CD4-positive, alpha-beta T cell (primary cell): ENCODE results near the gene MCTP1. TPM values are rescaled to one million over a fixed set of nuclear protein-coding genes. Genes with fewer than 3 reads are reported as not detected.

Source experiments
- ATAC-seq: fragments of 200-7000 bp; cut with Tn5 transposase; one replicate; pipeline ENCODE4 v1.10.0; 2022; ENCODE audit warnings: mild to moderate bottlenecking; ENCODE audit not compliant: poor library complexity
- CTCF ChIA-PET: fragments of 350-600 bp; sonication (Branson Sonifier 250); formaldehyde crosslinking; loops from one replicate; lab custom pipeline; 2021; ENCODE audit warnings: antibody characterized with exemption, inconsistent platforms; lab: Charles Lee
- POLR2A ChIA-PET: fragments of 350-600 bp; sonication (Branson Sonifier 250); formaldehyde crosslinking; loops from one replicate; lab custom pipeline; 2021; ENCODE audit warnings: antibody characterized with exemption, inconsistent platforms; lab: Charles Lee
- DNase-seq, 14 experiments: peaks; one replicate each; pipeline ENCODE4 v3.0.0-alpha.2; 2013 to 2020; ENCODE audit warnings: mixed read lengths in 2 of 14
- H3K27ac ChIP-seq, 2 donors: one replicate each; pipeline versions ENCODE4 v1.5.1 to v1.7.0; 2013; ENCODE audit warnings: low read length in 2 of 2, low read depth in 1 of 2, mild to moderate bottlenecking in 1 of 2
- H3K27me3 ChIP-seq, 2 experiments: 1 replicate in 1 of 2; 2 replicates in 1 of 2; pipeline versions ENCODE4 v1.6.1 to v1.7.0; 2013; ENCODE audit warnings: low read length in 2 of 2, control low read depth in 1 of 2, mild to moderate bottlenecking in 1 of 2, moderate library complexity in 1 of 2; ENCODE audit not compliant: insufficient read depth in 2 of 2, control insufficient read depth in 1 of 2
- H3K36me3 ChIP-seq: one replicate; pipeline ENCODE4 v1.6.1; 2013; ENCODE audit warnings: low read length, control low read depth; ENCODE audit not compliant: insufficient read depth
- H3K4me1 ChIP-seq: one replicate; pipeline ENCODE4 v1.6.1; 2013; ENCODE audit warnings: low read length, control low read depth; ENCODE audit not compliant: insufficient read depth
- H3K4me3 ChIP-seq: one replicate; pipeline ENCODE4 v1.5.1; 2013; ENCODE audit warnings: mild to moderate bottlenecking, low read length, moderate library complexity
- H3K9me3 ChIP-seq, 2 experiments: 1 replicate in 1 of 2; 2 replicates in 1 of 2; pipeline versions ENCODE4 v1.6.1 to v1.7.0; 2013; ENCODE audit warnings: low read length in 2 of 2, mild to moderate bottlenecking in 2 of 2, control low read depth in 1 of 2, moderate library complexity in 1 of 2; ENCODE audit not compliant: control insufficient read depth in 1 of 2, insufficient read depth in 1 of 2
- H3K27ac Mint-ChIP-seq: one replicate; pipeline ENCODE4 v1.8.0; 2020; ENCODE audit warnings: mixed read lengths
- H3K27me3 Mint-ChIP-seq: one replicate; pipeline ENCODE4 v1.8.0; 2021; ENCODE audit warnings: mixed read lengths
- H3K36me3 Mint-ChIP-seq: one replicate; pipeline ENCODE4 v1.8.0; 2021; ENCODE audit warnings: low read depth, mixed read lengths
- H3K4me1 Mint-ChIP-seq: one replicate; pipeline ENCODE4 v1.8.0; 2021; ENCODE audit warnings: low read depth, mixed read lengths
- H3K4me3 Mint-ChIP-seq: one replicate; pipeline ENCODE4 v1.8.0; 2020; ENCODE audit warnings: mild to moderate bottlenecking, mixed read lengths
- H3K9me3 Mint-ChIP-seq: one replicate; pipeline ENCODE4 v1.8.0; 2020; ENCODE audit warnings: mixed read lengths
- CTCF ChIP-seq: fragments of 200-600 bp; IDR thresholded peaks from one replicate; pipeline ENCODE4 v1.8.0; 2022; ENCODE audit warnings: antibody characterized with exemption, mild to moderate bottlenecking
- intact Hi-C, 2 experiments: fragments of 100-400 bp; cut with DNase I in 1 of 2; cut with micrococcal nuclease in 1 of 2; formaldehyde crosslinking; loops; one replicate each; pipeline versions ENCODE4 v1.15.1 to v1.9.0; 2023 to 2025; cut with DNase I, micrococcal nuclease
- total RNA-seq, 174 experiments: library from RNA in 2 of 174; stranded (reverse) in 2 of 174; gene quantifications; one replicate each; pipeline ENCODE4 v1.2.3 and lab custom pipeline; 2021 to 2026

Gene MCTP1
- total RNA-seq, 2 experiments from 2014 or later, result 2.1 to 2.7 TPM

GRCh38 chr5:94810281-94810680 lies 474.6 kb downstream of the MCTP1 start:
- no peaks in the 10 kb centered on the region for H3K4me1 ChIP-seq
- no peaks in the 10 kb centered on the region for H3K4me1 Mint-ChIP-seq
- ChIA-PET CTCF (interaction anchor here (0.6 to 1.4 kb wide), 2 partner anchors 10 to 456 kb away, joined by 3 to 5 read pairs; no protein-coding TSS in a partner anchor), POLR2A (no interaction called here)
- no peaks in the 10 kb centered on the region for H3K27me3 Mint-ChIP-seq
- H3K9me3 Mint-ChIP-seq, result no peaks in the 10 kb centered on the region
- H3K4me3 Mint-ChIP-seq, result no peak overlapping the region
- H3K27ac Mint-ChIP-seq, result no peak overlapping the region
- H3K36me3 ChIP-seq, result no peaks in the 10 kb centered on the region
- ATAC-seq (no peak), DNase-seq (no peak)
- TF ChIP-seq CTCF, result no peak
- no peaks in the 10 kb centered on the region for H3K9me3 ChIP-seq
- intact Hi-C loops, result no loop called here
- H3K27me3 ChIP-seq, result no peaks in the 10 kb centered on the region
- H3K36me3 Mint-ChIP-seq, result no peaks in the 10 kb centered on the region
- no peak overlapping the region for H3K27ac ChIP-seq
- H3K4me3 ChIP-seq, result no peak overlapping the region

- no peak for DNase-seq
- no peaks in the 10 kb centered on the region for H3K27me3 Mint-ChIP-seq
- no peaks in the 10 kb centered on the region for H3K36me3 Mint-ChIP-seq
- ATAC-seq, result no peak
- intact Hi-C loops, result no loop called here
- H3K27ac Mint-ChIP-seq, result no peak overlapping the region
- H3K9me3 ChIP-seq, result no peaks in the 10 kb centered on the region
- no peak overlapping the region for H3K27ac ChIP-seq
- H3K27me3 ChIP-seq, result no peaks in the 10 kb centered on the region
- no peak overlapping the region for H3K4me3 Mint-ChIP-seq
- CTCF ChIA-PET, result no interaction called here
- no peaks in the 10 kb centered on the region for H3K4me1 Mint-ChIP-seq
- POLR2A ChIA-PET, result no interaction called here
- H3K36me3 ChIP-seq, result no peaks in the 10 kb centered on the region
- no peaks in the 10 kb centered on the region for H3K9me3 Mint-ChIP-seq
- no peaks in the 10 kb centered on the region for H3K4me1 ChIP-seq
- TF ChIP-seq CTCF, result no peak
- H3K4me3 ChIP-seq, result no peak overlapping the region
Measured at GRCh38 chr5:94808497-94808896, 476.4 kb downstream of the MCTP1 start.

- ATAC-seq, result no peak
- intact Hi-C loops, result no loop called here
- no peaks in the 10 kb centered on the region for H3K36me3 ChIP-seq
Measured at GRCh38 chr5:94807985-94808384, 476.9 kb downstream of the MCTP1 start.

More at GRCh38 chr5:94807985-94808384, 476.9 kb downstream of the MCTP1 start:
- no peak overlapping the region for H3K4me3 Mint-ChIP-seq
- H3K4me3 ChIP-seq, result no peak overlapping the region
- H3K4me1 Mint-ChIP-seq, result no peaks in the 10 kb centered on the region
- H3K4me1 ChIP-seq, result no peaks in the 10 kb centered on the region
- no peak overlapping the region for H3K27ac Mint-ChIP-seq
- ChIA-PET POLR2A (no interaction called here), CTCF (no interaction called here)
- no peaks in the 10 kb centered on the region for H3K27me3 ChIP-seq
- TF ChIP-seq CTCF, result no peak
- H3K27me3 Mint-ChIP-seq, result no peaks in the 10 kb centered on the region
- H3K27ac ChIP-seq, result no peak overlapping the region
- DNase-seq, result no peak
- H3K36me3 Mint-ChIP-seq, result no peaks in the 10 kb centered on the region
- peaks cover under 1% of the 10 kb centered on the region for H3K9me3 Mint-ChIP-seq
- H3K9me3 ChIP-seq, result no peaks in the 10 kb centered on the region
